T-helper 17 cell (primary cell): Measurements from ENCODE around the gene PRPF6. TPM values are rescaled to one million over a fixed set of nuclear protein-coding genes. Genes with fewer than 3 reads are reported as not detected.

Experiments used
- ATAC-seq: fragments of 150-1000 bp; cut with Tn5 transposase; 2 replicates; pipeline ENCODE4 v1.10.0; 2021; ENCODE audit warnings: mild to moderate bottlenecking, moderate library complexity
- DNase-seq, 3 donors: peaks; one replicate each; pipeline versions ENCODE4 v3.0.0 to v3.0.0-alpha.2; 2020 to 2021
- H3K9me3 ChIP-seq: one replicate; pipeline ENCODE4 v1.7.0; 2013; ENCODE audit warnings: low read length, mild to moderate bottlenecking; ENCODE audit not compliant: control insufficient read depth, poor library complexity, severe bottlenecking
- H3K27ac Mint-ChIP-seq: one replicate; pipeline ENCODE4 v1.8.0; 2022; ENCODE audit warnings: mild to moderate bottlenecking, moderate library complexity, mixed read lengths
- H3K27me3 Mint-ChIP-seq: one replicate; pipeline ENCODE4 v1.8.0; 2022; ENCODE audit warnings: mixed read lengths
- H3K36me3 Mint-ChIP-seq: one replicate; pipeline ENCODE4 v1.8.0; 2022; ENCODE audit warnings: low read depth, mixed read lengths
- H3K4me1 Mint-ChIP-seq: one replicate; pipeline ENCODE4 v1.8.0; 2022; ENCODE audit warnings: mild to moderate bottlenecking, mixed read lengths
- H3K4me3 Mint-ChIP-seq: one replicate; pipeline ENCODE4 v1.8.0; 2022; ENCODE audit warnings: mild to moderate bottlenecking, moderate library complexity, mixed read lengths
- total RNA-seq, 4 donors: library from RNA in 2 of 4; stranded (reverse) in 2 of 4; gene quantifications; one replicate each; pipeline ENCODE4 v1.2.3 and lab custom pipeline; 2022 to 2026

PRPF6 gene
- total RNA-seq, 2 donors from 2014 or later, result 63.8 to 64.9 TPM

DNA sequence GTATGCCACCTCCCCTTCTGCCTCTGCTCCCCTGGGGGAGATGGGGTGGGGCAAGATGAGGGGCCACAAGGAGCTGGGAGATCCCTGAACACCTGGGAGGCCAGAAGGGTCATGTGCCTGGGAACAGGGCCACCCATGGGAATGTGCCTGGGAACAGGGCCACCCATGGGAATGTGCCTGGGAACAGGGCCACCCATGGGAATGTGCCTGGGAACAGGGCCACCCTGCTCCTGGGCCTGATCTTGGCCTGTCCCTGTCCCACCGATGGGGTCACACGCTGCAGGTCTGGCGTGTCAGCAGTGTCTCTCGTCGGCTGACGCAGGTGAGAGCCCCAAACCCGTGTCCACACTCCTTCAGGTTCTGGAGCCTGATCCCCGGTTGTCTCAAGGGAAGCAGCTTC, 94.0 kb downstream of the PRPF6 start:
- no peaks in the 10 kb centered on the region for H3K9me3 ChIP-seq
- H3K4me1 Mint-ChIP-seq, result peaks cover 22% of the 10 kb centered on the region
- H3K36me3 Mint-ChIP-seq, result peaks cover 3% of the 10 kb centered on the region
- no peak overlapping the region for H3K4me3 Mint-ChIP-seq
- DNase-seq (no peak), ATAC-seq (no peak)
- no peaks in the 10 kb centered on the region for H3K27me3 Mint-ChIP-seq
- H3K27ac Mint-ChIP-seq, result no peak overlapping the region

DNA sequence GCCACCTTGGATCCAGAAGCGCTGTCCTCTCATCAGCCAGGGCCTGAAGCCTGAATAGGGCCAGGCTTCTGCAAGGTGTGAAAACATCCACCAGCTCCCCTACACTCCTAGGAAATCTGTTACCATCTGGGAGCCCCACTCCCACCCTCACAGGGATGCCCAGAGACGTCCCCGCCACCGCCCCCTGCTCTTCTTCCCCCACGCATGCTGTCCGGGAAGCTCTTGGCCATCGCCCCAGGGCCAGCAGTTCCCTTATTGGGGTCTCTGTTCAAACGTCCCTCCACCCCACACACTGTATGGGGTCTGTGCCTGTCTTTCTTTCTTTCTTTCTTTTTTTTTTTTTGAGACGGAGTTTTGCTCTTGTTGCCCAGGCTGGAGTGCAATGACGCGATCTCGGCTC, 94.6 kb downstream of the PRPF6 start:
- Mint-ChIP-seq H3K27me3 (no peaks in the 10 kb centered on the region), H3K4me3 (no peak overlapping the region), H3K4me1 (peaks cover 26% of the 10 kb centered on the region), H3K36me3 (peaks cover 3% of the 10 kb centered on the region), H3K27ac (no peak overlapping the region)
- ATAC-seq (no peak), DNase-seq (no peak)
- no peaks in the 10 kb centered on the region for H3K9me3 ChIP-seq

DNA sequence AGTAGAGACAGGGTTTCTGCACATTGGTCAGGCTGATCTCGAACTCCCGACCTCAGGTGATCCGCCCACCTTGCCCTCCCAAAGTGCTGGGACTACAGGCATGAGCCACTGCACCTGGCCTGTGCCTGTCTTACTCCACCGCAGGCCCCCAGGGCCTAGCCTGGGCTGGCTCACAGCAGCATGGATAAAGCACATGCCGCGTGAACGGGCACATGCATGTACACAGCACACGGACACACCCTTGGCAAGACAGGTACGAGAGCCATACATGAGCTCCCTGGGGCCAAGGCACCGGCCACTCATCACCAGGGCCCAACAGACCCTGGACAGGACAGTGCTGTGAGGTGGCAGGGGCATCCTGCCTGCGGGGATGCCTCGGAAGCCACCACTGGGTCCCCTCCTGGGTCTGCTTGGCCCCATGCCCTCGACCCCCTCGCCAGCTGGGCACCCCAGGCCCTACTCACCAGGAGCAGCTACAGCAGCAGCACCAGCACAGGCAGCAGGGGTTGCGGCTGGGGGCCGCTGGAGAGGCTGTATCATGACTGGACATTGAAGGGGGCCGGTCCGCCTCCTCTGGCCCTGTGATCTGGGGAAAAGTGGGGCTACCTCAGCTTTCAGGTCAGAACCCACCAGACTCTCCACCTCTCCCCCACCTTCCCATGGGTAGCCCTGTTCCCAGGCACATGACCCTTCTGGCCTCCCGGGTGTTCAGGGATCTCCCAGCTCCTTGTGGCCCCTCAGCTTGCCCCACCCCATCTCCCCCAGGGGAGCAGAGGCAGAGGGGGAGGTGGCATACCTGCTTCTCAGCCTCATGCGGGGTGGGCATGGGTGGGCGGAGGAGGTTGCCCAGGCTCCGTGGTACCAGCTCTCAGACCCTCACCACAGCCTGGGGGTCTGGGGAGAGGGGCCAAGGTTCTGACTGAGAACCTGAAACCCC, 95.4 kb downstream of the PRPF6 start:
- Mint-ChIP-seq H3K4me3 (peak overlapping the region; percentile 93), H3K27me3 (no peaks in the 10 kb centered on the region), H3K4me1 (peaks cover 29% of the 10 kb centered on the region), H3K36me3 (peaks cover 3% of the 10 kb centered on the region), H3K27ac (peak overlapping the region; percentile 90)
- ATAC-seq (no peak), DNase-seq (no peak)
- H3K9me3 ChIP-seq, result no peaks in the 10 kb centered on the region

DNA sequence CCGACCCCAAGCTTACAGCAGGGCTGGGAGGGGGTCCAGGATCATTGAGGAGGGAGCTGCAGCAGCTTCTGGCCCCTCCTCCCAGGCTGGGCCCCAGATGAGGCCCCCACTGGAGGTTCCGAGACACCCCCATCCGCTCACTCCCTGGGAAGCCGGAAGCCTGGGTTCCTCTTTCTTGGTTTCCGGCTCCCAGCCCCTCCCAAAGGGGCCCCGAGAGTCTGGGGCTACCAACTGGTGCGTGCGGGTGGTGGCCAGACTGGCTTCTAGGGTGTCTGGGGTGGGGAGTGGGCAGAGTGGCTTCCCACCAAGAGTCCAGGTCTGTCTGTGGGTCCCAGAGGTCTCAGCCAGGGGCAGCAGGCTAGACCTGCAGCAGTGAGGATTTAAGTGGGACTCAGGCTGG, 96.2 kb downstream of the PRPF6 start:
- H3K9me3 ChIP-seq, result no peaks in the 10 kb centered on the region
- Mint-ChIP-seq H3K4me1 (peaks cover 30% of the 10 kb centered on the region), H3K27ac (peak overlapping the region; percentile 90), H3K27me3 (no peaks in the 10 kb centered on the region), H3K4me3 (peak overlapping the region; percentile 93), H3K36me3 (peaks cover 3% of the 10 kb centered on the region)
- ATAC-seq (no peak), DNase-seq (peak in 1 of 3 donors; percentile 32)

GRCh38 chr20:64077541-64077875, 96.6 kb downstream of the PRPF6 start:
- no peaks in the 10 kb centered on the region for H3K27me3 Mint-ChIP-seq
- H3K4me1 Mint-ChIP-seq, result peaks cover 32% of the 10 kb centered on the region
- no peaks in the 10 kb centered on the region for H3K9me3 ChIP-seq
- peak overlapping the region; percentile 93 for H3K4me3 Mint-ChIP-seq
- H3K36me3 Mint-ChIP-seq, result peaks cover 3% of the 10 kb centered on the region
- no peak for DNase-seq
- peak overlapping the region; percentile 90 for H3K27ac Mint-ChIP-seq
- no peak for ATAC-seq

DNA sequence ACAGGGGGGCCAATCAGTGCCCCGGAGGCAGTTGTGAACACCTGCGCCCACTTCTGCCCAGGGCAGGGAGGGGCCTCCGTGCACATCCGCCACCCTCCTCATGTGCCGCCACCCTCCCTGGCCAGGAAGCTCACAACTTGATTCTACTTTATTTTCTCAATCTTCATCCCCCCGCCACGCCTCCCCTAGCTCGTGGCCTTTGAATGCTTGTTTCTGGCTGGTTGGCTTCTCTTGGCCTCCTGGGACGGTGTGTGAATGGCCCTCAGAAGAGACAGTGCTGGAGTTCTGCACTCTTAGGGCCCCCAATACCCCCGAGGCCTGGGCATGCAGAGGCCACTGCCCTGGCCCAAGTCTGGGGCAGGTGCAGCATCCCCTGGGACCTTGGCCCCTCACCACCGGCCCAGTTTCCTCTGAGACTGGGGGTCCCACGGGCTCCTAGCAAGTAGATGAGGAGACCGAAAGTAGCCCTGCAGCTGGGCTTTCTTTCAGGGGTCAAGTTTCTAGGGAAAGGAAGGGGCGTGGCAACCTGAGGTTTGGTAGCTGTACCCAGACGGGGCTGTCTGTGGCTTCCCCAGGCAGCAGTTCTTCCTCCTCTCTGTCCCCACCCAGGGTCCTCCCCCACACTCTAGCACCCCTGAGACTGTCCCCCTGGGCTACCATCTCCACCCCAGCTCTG, 97.1 kb downstream of the PRPF6 start:
- peaks cover 32% of the 10 kb centered on the region for H3K4me1 Mint-ChIP-seq
- H3K36me3 Mint-ChIP-seq, result peaks cover 3% of the 10 kb centered on the region
- peak overlapping the region; percentile 93 for H3K4me3 Mint-ChIP-seq
- H3K27ac Mint-ChIP-seq, result peak overlapping the region; percentile 90
- H3K27me3 Mint-ChIP-seq, result no peaks in the 10 kb centered on the region
- peak; percentile 39 to 56 (median 47) for DNase-seq
- ATAC-seq, result peak; percentile 52
- no peaks in the 10 kb centered on the region for H3K9me3 ChIP-seq

DNA sequence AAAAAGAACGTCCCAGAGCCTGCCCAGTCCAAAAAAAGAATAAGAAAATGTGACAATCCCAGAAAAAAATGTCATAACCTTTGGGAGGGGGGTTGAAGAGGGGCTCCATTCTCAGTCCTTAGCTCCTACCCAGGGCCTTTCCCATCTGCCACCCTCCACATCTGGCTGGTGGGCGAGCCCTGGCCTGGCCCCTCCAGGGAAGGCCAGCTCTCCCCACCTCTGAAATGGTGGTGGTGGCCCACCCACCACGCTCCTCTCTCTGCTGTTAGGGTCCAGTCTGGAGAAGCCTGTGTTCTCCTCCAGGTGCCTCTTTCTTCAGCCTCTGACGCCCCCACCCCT, 98.0 kb downstream of the PRPF6 start:
- H3K36me3 Mint-ChIP-seq, result peaks cover 3% of the 10 kb centered on the region
- DNase-seq, result no peak
- H3K27me3 Mint-ChIP-seq, result no peaks in the 10 kb centered on the region
- H3K4me1 Mint-ChIP-seq, result peaks cover 35% of the 10 kb centered on the region
- ATAC-seq, result no peak
- peak overlapping the region; percentile 93 for H3K4me3 Mint-ChIP-seq
- H3K27ac Mint-ChIP-seq, result peak overlapping the region; percentile 90
- H3K9me3 ChIP-seq, result no peaks in the 10 kb centered on the region

DNA sequence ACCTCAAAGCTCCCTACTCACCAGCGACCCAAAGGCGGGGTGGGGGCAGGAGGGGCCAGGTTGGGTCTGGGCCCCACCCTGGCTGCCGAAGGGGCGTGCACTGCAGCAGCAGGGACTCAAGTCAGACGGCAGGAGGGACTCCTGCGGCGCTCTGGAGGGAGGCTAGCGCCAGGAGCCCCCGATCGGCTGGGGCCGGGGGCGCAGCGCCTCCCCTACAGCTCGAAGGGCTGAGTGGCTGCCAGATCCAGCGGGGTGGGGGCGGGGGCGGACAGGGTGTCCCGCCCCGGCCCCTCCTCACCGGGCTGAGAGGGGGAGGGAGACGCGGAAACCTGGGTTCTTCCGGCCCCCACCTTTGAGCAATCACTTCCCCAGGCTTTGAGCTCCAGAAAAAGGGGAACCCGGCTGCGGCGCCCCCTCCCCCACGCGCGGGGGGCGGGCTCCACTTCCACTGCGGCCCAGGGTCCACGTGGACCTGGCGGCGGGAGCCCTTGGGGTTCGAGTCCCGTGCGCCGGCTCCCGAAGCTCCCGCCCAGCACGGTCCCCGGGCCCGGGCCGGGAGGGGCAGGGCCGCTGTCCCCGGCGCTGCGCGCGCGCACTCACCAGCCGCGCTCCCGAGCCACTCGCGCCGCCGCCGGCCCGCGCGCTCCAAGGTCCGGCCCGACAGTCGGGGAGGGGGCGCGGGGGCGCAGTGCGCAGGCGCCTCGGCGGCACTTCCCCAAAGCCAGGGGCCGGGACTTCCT, 98.5 kb downstream of the PRPF6 start, which contains the start of gene RGS19:
TSS of gene RGS19 (minus strand) at position 246 of the 740 bp plus-strand sequence. CDS start 2,632 bp downstream, outside the sequence.
- peak; percentile 38 for ATAC-seq
- Mint-ChIP-seq H3K36me3 (peaks cover 3% of the 10 kb centered on the region), H3K4me3 (peak within 1 kb of the TSS; percentile 93), H3K27me3 (no peaks in the 10 kb centered on the region), H3K27ac (peak within 1 kb of the TSS; percentile 90), H3K4me1 (peaks cover 38% of the 10 kb centered on the region)
- peak; percentile 42 to 72 (median 68) for DNase-seq
- no peaks in the 10 kb centered on the region for H3K9me3 ChIP-seq

GRCh38 chr20:64080013-64080812, 99.3 kb downstream of the PRPF6 start, which contains the start of gene OPRL1:
TSS of gene OPRL1 (plus strand) at chr20:64080082. CDS start at chr20:64092721, 12,639 bp downstream.
- ATAC-seq (peak; percentile 73), DNase-seq (peak; percentile 59 to 71 (median 60))
- Mint-ChIP-seq H3K27me3 (no peaks in the 10 kb centered on the region), H3K4me1 (peaks cover 40% of the 10 kb centered on the region), H3K36me3 (peaks cover 3% of the 10 kb centered on the region), H3K4me3 (peak within 1 kb of the TSS; percentile 93), H3K27ac (peak within 1 kb of the TSS; percentile 90)
- no peaks in the 10 kb centered on the region for H3K9me3 ChIP-seq

DNA sequence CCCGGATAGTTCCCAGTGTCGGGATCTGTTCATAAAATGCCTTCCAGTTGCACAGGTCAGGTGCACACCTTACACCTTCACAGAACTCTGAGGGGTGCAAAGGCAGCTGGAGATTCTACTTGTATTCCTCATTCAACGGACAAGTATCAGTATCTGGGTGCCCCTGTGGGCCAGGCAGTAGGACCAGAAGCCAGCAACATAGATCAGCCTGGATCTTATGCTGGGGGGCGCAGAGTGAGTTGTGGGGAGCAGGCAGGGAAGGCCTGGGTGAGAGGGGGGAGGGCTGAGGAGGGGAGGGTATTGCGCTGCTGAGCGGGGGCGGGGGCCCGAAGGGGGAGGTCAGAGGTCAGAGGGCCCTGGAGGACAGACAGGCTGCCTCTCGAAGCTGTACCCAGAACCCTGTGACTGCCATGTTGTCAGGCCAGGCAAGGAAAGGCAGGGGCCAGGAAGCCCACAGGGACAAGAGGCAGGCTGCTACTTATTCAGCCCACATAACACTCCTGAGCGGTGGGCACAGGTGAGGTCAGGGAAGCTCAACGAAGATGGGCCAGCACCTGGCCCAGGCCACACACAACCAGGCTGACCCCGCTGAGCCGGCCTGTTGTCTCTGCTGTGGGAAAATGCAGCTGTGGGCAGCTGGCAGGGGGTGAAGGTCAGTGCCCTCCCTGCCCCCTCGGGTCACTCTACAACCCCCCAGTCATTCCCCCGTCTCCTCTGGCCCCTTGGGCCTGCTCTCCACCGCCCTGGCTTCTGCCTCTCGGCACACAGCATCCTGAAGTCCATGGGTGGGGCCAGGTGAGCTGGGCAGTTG, 100.1 kb downstream of the PRPF6 start:
- DNase-seq (no peak), ATAC-seq (no peak)
- no peaks in the 10 kb centered on the region for H3K27me3 Mint-ChIP-seq
- H3K27ac Mint-ChIP-seq, result peak overlapping the region; percentile 89
- H3K4me3 Mint-ChIP-seq, result peak overlapping the region; percentile 83
- H3K4me1 Mint-ChIP-seq, result peaks cover 36% of the 10 kb centered on the region
- no peaks in the 10 kb centered on the region for H3K36me3 Mint-ChIP-seq
- H3K9me3 ChIP-seq, result no peaks in the 10 kb centered on the region

- no peak for DNase-seq
- no peak for ATAC-seq
- peak overlapping the region; percentile 85 for H3K4me3 Mint-ChIP-seq
- H3K36me3 Mint-ChIP-seq, result no peaks in the 10 kb centered on the region
- H3K27me3 Mint-ChIP-seq, result no peaks in the 10 kb centered on the region
- H3K9me3 ChIP-seq, result no peaks in the 10 kb centered on the region
- peaks cover 35% of the 10 kb centered on the region for H3K4me1 Mint-ChIP-seq
- peak overlapping the region; percentile 89 for H3K27ac Mint-ChIP-seq
Measured at GRCh38 chr20:64081624-64081964, 100.7 kb downstream of the PRPF6 start.
